NCI-H1436 (cell line): ENCODE measurements around the gene EYS.
"Not testable (repeated sequence)": the region's sequence is repeated elsewhere in the genome, so short reads cannot be mapped to it uniquely, and the experiment has no call there.

Experiments used
- DNase-seq: peaks from one replicate; lab custom pipeline; 2025; lab: John Stamatoyannopoulos, UW

The EYS gene

GRCh38 chr6:63899550-63899949 is 1807.5 kb downstream of the EYS start:
- DNase-seq, result no peak

- DNase-seq, result no peak
Observed at GRCh38 chr6:63897952-63898351, 1809.1 kb downstream of the EYS start.

GRCh38 chr6:63897459-63897858 is 1809.6 kb downstream of the EYS start:
- DNase-seq, result no peak

- DNase-seq, result no peak
Observed at GRCh38 chr6:63888416-63888815, 1818.6 kb downstream of the EYS start.

GRCh38 chr6:63887804-63888203 is 1819.2 kb downstream of the EYS start:
- not testable (repeated sequence) for DNase-seq

- no peak for DNase-seq
Observed at GRCh38 chr6:63887002-63887751, 1819.8 kb downstream of the EYS start.

GRCh38 chr6:63886341-63886740 is 1820.7 kb downstream of the EYS start:
- no peak for DNase-seq

- DNase-seq, result no peak
Observed at GRCh38 chr6:63883597-63883996, 1823.4 kb downstream of the EYS start.

GRCh38 chr6:63882208-63882607 is 1824.8 kb downstream of the EYS start:
- DNase-seq, result no peak

- no peak for DNase-seq
Observed at GRCh38 chr6:63881791-63882190, 1825.2 kb downstream of the EYS start.

GRCh38 chr6:63872233-63872632 is 1834.8 kb downstream of the EYS start:
- no peak for DNase-seq

GRCh38 chr6:63868351-63868750 is 1838.7 kb downstream of the EYS start:
- DNase-seq, result no peak

- DNase-seq, result no peak
Observed at GRCh38 chr6:63864671-63865318, 1842.2 kb downstream of the EYS start.

GRCh38 chr6:63864061-63864460 is 1843.0 kb downstream of the EYS start:
- no peak for DNase-seq

- no peak for DNase-seq
Observed at GRCh38 chr6:63862486-63863198, 1844.4 kb downstream of the EYS start.

GRCh38 chr6:63859528-63859927 is 1847.5 kb downstream of the EYS start:
- no peak for DNase-seq

GRCh38 chr6:63858691-63859090 is 1848.3 kb downstream of the EYS start:
- no peak for DNase-seq

GRCh38 chr6:63856271-63856670 is 1850.8 kb downstream of the EYS start:
- no peak for DNase-seq

GRCh38 chr6:63844287-63844686 is 1862.7 kb downstream of the EYS start:
- no peak for DNase-seq

- DNase-seq, result no peak
Observed at GRCh38 chr6:63839485-63839884, 1867.5 kb downstream of the EYS start.

- DNase-seq, result not testable (repeated sequence)
Observed at GRCh38 chr6:63828678-63829077, 1878.3 kb downstream of the EYS start.

- DNase-seq, result no peak
Observed at GRCh38 chr6:63824722-63825121, 1882.3 kb downstream of the EYS start.

GRCh38 chr6:63821442-63821841 is 1885.6 kb downstream of the EYS start:
- DNase-seq, result no peak
